Measurements from ENCODE around the gene SPNS2.

Gene SPNS2, protein sequence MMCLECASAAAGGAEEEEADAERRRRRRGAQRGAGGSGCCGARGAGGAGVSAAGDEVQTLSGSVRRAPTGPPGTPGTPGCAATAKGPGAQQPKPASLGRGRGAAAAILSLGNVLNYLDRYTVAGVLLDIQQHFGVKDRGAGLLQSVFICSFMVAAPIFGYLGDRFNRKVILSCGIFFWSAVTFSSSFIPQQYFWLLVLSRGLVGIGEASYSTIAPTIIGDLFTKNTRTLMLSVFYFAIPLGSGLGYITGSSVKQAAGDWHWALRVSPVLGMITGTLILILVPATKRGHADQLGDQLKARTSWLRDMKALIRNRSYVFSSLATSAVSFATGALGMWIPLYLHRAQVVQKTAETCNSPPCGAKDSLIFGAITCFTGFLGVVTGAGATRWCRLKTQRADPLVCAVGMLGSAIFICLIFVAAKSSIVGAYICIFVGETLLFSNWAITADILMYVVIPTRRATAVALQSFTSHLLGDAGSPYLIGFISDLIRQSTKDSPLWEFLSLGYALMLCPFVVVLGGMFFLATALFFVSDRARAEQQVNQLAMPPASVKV

DNA sequence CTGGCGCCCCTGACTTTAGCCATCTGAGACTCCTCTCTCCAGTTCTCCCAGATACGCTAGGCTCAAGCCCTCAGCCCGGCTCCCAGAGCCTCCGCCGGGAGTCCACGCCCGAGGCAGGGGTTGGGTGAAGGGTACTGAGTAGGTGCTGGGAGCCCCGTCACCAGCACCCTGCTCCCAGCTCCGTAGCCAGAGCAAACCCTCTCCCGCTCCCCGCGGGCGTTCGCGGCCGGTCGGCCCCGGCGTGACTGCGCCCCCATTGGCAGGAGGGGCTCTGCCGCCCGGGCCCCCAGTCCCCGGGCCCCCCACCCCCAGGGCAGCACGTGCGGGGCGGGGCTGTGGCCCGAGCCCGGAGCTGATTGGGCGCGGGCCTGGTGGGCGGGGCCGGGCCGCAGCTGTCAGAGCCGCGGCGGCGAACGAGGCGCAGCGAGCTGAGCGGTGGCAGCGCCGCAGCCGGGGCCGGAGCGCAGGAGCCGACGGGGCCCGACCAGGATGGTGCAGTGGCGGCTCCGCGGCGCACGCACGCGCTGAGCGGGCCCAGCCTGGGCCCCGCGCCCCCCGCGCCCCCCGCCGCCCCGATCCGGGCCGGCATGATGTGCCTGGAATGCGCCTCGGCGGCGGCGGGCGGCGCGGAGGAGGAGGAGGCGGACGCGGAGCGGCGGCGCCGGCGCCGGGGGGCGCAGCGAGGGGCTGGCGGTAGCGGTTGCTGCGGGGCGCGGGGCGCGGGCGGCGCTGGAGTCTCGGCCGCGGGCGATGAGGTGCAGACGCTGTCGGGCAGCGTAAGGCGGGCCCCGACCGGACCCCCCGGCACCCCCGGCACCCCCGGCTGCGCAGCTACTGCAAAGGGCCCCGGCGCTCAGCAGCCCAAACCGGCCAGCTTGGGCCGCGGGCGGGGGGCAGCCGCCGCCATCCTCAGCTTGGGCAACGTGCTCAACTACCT is at the start of gene SPNS2:
TSS of gene SPNS2 (plus strand) at position 421 of the 937 bp plus-strand sequence. CDS start at position 588, 167 bp downstream.
- DNase-seq, result peak; percentile 14

DNA sequence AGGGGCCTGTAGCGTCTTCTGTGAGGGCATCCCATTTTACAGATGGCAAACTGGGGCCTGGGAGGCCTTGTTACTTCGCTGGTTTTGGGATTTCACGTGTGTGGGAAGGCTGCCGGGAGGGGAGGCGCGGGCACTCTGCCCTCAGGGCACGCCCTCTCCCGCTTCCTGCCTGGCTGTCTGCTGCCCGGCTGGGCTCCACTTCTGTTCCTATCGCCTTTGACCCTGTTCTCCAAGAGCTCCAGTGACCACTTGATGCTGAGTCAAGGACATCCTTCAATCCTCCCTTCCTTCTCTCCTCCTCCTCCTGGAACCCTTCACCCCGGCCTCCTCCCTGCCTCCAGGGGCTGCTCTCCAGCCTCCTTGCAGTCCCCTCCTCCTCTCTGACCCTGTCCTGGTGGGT is 48.9 kb upstream of the SPNS2 start:
- DNase-seq, result no peak

- DNase-seq, result no peak
Measured at GRCh38 chr17:4450710-4451316, 47.9 kb upstream of the SPNS2 start.

- DNase-seq, result no peak
Measured at GRCh38 chr17:4453812-4454591, 44.7 kb upstream of the SPNS2 start.

DNA sequence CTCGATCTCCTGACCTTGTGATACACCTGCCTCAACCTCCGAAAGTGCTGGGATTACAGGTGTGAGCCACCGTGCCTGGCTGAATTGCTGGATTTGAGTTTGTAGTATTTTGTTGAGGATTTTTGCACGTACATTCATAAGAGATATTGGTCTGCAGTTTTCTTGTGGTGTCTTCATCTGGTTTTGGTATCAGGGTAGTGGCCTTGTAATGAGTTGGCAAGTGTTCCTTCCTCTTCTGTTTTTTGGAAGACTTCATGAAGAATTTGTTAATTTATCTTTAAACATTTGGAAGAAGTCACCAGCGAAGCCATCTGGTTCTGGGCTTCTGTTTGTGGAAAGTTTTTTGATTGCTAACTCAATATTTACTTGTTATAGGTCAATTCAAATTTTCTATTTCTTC is 38.0 kb upstream of the SPNS2 start:
- no peak for DNase-seq

- DNase-seq, result no peak
Measured at GRCh38 chr17:4463818-4464476, 34.7 kb upstream of the SPNS2 start.

DNA sequence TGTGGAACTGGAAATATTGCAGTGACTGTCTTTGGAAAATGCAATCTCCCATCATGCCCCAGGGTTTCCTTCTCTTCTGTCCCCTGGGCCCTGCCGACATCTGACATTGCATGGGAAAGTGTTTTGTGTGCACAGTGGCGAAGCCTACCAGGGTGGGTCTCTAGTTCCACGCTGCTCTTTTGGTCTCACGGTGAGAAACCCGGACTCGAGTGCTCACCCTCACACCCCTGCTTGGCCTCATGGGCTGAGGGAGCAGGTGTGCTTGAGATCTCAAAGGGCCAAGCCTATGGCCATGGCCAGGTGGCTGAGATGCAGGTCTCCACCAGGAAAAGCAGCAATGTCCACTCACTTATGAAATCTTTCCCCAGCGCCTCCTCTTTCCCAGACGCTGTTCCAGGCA is 32.9 kb upstream of the SPNS2 start:
- DNase-seq, result no peak

GRCh38 chr17:4467287-4467686 is 31.4 kb upstream of the SPNS2 start:
- no peak for DNase-seq

DNA sequence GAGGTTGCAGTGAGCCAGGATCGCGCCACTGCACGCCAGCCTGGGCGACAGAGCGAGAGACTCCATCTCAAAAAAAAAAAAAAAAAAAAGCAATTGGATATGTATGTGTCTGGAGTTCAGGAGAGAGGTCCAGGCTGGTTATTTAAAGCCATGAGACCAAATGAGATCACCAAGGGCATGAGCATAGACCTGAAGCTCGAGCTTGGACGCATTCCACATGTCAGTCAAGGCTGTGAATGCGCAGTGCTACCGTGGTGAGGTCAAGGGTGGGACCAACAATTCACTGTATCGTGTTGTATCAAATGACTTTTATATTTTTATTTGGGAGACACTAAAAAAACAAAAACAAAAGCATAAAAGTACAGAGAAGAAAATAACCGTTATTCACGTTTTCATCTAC is 29.1 kb upstream of the SPNS2 start:
- DNase-seq, result no peak

- no peak for DNase-seq
Measured at GRCh38 chr17:4472286-4472685, 26.4 kb upstream of the SPNS2 start.

- no peak for DNase-seq
Measured at GRCh38 chr17:4474093-4474492, 24.6 kb upstream of the SPNS2 start.

- DNase-seq, result no peak
Measured at GRCh38 chr17:4475001-4475400, 23.7 kb upstream of the SPNS2 start.

GRCh38 chr17:4475463-4475862 is 23.2 kb upstream of the SPNS2 start:
- DNase-seq, result no peak

- DNase-seq, result no peak
Measured at GRCh38 chr17:4476017-4476416, 22.7 kb upstream of the SPNS2 start.

DNA sequence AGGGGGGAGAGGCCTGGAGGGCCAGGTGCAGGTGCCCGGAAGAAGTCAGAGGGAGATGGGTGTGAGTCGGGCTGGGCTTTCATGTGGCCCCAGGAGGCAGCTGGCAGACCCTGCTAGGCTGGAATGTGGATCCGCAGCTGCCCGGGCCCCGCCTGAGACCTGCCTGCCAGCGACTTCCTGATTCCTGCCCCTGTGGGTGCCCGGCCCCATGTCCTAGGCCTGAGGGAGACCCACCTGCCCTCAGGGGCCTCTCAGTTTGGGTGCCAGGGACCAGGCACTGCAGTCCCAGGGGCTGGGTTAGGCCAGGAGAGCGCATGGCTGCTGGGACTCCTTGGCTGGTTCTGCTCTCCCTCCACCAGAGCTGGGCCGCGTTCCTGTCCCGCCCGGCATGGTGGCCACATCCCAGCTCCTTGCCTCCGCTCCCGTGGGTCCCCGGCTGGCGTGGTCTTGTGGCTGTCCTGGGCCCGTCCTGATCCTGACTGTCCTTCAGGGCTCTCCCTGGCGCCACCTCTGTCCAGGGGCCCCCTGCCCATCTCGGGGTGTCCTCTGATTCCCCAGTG is 22.1 kb upstream of the SPNS2 start:
- DNase-seq, result no peak

DNA sequence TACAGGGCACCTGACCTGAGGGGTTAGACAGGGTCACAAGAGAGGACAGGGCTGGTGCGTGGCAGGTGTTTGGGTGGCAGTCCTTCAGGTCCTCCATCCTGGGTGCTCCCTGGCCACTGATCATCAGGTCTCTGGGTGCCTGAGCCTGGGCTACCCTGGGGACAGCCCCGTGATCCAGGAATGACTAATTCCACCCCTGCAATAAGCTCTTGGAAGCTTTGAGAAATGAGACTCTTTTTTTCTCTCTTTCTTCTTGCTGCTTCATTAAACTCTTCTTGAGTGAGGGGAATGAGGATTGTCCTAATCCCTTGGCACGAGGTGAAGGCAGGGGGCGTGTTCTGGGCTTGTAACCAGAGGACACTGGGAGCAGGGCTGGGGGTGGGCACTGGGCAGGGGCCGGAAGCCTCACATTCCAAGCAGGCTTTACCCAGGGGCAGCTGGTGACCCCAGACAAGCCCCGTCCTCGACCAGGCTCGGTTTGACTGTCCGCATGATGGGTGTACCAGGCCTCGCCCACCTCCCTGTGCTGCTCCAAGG is 21.4 kb upstream of the SPNS2 start:
- DNase-seq, result no peak

- no peak for DNase-seq
Measured at GRCh38 chr17:4478318-4478830, 20.3 kb upstream of the SPNS2 start.

- no peak for DNase-seq
Measured at GRCh38 chr17:4479340-4479981, 19.2 kb upstream of the SPNS2 start.

GRCh38 chr17:4479982-4480751 is 18.5 kb upstream of the SPNS2 start:
- DNase-seq, result no peak
